HG02973 (cell line): ENCODE results near the gene SMIM45.
"Not testable (repeated sequence)": the region's sequence is repeated elsewhere in the genome, so short reads cannot be mapped to it uniquely, and the experiment has no call there.

Experiments
- ATAC-seq: cut with Tn5 transposase; IDR thresholded peaks from one replicate; pipeline ENCODE4 v1.9.1; 2021; ENCODE audit warnings: moderate library complexity; ENCODE audit not compliant: unreplicated experiment

Gene SMIM45

DNA sequence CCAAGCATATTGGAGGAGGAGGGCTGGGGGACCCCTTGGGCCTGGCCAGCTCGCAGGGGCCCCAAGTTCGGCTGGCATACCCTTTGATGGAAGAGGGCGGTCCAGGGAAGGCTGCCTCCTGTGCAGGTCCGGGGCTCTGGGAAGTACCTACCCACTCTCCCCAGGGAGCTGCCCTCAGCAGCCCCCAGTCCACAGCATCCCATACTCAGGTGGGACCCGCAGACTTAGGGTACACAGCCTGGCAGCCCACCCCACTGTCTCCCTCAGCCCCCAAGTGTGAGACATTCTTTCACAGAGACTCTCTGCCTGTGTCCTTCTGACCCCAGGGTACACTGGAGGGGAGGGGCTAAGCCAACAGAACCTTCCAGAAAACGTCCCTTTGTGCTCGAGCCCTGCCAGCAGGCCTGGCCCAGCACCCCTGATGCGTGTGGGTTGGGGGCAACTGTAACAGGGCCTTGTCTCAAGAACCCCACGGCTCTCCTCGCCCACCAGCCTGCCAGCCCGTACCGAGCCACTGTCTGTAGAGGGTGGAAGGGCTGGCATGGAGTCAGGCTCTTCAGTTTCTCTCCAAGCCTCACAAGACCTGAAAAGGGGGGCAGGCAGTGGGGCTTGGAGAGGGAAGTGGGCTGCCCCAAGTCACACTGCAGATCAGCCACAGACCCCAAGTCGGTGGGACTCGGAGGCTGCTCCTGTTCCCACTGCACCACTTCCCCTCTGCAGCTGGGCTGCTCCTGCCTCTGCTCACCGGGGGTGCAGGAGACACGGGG, 18.4 kb upstream of the SMIM45 start:
- no peak for ATAC-seq

DNA sequence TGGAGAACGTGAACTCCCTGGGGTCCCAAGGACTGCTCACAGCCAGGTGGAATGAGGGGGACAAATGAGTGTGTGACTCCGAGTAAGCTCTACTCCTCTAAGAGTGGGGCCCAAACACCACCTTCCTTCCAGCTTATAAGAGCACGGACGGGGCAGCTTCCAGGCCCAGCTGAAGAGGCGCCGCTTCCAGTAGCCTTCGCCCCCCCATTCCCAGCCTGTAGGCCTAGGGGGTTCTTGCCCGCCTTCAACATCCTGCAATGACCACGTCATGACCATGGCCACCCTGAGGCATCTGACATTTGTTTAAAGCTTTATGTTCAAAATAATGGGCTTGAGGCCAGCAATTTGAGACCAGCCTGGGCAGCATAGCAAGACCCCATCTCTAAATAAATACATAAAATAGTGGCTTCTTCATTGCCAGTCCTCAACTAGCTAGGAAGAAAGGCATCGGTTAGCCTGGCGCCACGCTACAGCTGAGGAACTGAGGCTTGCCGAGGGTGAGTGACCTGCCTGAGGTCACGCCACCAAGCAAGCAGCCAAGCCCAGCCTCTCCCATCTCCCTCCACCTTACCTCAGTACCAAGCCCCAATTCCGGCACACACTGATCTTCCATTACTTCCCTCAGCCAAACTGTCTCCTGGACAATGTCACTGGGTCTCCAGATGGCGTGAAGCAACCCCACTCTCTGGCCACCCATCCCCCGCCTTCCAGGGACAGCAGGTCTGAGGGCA, 17.5 kb upstream of the SMIM45 start:
- ATAC-seq, result no peak

GRCh38 chr22:41935015-41935351, 17.0 kb upstream of the SMIM45 start:
- no peak for ATAC-seq

- no peak for ATAC-seq
Observed at GRCh38 chr22:41935509-41935908, 16.4 kb upstream of the SMIM45 start.

DNA sequence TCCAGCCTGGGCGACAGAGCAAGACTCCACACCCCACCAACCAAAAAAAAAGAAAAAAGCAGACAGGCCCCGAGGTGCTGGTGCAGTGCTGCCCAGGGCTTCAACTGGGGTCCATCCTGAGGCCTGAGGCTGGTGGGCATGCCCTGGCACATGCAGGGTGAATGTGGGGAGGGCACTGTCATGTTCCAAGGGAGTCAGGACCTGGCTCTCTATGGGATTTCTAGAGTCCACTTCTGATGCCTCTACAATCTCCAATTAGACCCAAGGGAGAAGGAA, 15.1 kb upstream of the SMIM45 start:
- ATAC-seq, result no peak

GRCh38 chr22:41939981-41940831, 11.7 kb upstream of the SMIM45 start:
- peak; percentile 53 for ATAC-seq

- ATAC-seq, result peak; percentile 28
Observed at GRCh38 chr22:41940832-41941765, 10.9 kb upstream of the SMIM45 start.

DNA sequence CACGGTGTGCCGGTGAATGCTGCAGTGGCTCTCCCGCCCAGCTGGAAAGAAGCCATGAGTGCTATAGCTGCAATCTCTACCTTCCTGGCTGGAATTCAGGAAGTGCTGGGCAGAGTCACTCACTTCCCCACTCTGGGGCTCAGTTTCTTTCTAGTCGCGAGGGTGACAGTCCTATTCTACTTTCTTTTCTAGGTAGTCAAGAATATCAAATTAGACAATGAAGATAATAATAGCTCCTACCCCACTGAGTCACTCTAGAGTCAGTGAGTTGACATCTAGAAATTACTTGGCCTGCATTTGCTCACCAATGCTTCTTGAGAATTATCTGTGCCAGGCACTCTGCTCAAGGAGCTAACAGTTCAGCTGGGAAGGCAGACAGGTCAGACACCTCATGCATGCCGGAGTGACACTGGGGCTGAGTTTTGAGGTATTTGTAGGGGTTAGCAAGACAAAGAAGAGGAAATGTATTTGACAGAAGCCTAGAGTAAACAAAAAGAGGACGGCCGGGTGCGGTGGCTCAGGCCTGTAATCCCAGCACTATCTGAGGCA, 8.2 kb upstream of the SMIM45 start:
- no peak for ATAC-seq

GRCh38 chr22:41946629-41947423, 5.1 kb upstream of the SMIM45 start, which contains the start of gene CENPM:
TSS of gene CENPM (minus strand) at chr22:41947152. CDS start at chr22:41947076, 76 bp downstream.
- peak; percentile 69 for ATAC-seq

DNA sequence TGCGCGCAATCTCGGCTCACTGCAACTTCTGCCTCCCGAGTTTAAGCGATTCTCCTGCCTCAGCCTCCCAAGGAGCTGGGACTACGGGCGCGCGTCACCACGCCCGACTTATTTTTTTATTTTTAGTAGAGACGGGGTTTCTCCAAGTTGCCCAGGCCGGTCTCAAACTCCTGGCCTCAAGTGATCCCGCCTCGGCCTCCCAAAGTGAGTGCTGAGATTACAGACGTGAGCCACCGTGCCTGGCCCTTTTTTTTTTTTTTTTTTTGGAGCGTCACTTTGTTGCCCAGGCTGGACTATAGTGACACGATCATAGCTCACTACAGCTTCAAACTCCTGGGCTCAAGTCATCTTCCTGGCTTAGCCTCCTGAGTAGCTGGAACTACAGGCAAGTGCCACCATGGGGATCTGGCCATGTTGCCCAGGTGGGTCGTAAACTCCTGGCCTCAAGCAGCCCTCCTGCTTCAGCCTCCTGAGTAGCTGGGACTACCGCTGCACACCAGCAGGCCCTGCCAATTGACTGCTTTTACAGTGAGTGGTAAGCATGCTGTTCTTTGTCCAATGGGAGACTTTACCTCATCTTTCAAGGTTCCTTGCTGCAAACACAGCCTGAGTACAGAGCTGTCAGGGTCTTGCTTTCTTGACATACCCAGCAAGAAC, 4.4 kb upstream of the SMIM45 start:
- no peak for ATAC-seq

DNA sequence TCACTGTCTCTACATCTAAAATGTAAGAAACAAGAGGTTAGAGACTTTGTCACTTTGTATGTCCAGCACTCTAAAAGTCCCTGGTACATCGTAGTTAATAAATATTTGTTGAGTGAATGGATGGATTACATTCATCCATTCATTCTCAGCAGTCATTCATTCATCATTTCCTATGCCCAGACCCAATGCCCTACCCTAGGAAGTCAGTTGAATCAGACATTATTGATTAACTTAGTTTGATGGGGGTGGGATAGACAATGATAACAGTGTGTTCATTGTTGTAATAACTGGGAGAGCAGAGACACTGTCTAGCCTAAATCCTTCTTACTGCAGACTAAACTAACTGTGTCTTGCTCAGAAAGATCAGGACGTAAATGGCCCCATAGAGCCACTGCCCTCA, 3.8 kb upstream of the SMIM45 start:
- no peak for ATAC-seq

GRCh38 chr22:41948928-41949296, 3.0 kb upstream of the SMIM45 start:
- not testable (repeated sequence) for ATAC-seq

DNA sequence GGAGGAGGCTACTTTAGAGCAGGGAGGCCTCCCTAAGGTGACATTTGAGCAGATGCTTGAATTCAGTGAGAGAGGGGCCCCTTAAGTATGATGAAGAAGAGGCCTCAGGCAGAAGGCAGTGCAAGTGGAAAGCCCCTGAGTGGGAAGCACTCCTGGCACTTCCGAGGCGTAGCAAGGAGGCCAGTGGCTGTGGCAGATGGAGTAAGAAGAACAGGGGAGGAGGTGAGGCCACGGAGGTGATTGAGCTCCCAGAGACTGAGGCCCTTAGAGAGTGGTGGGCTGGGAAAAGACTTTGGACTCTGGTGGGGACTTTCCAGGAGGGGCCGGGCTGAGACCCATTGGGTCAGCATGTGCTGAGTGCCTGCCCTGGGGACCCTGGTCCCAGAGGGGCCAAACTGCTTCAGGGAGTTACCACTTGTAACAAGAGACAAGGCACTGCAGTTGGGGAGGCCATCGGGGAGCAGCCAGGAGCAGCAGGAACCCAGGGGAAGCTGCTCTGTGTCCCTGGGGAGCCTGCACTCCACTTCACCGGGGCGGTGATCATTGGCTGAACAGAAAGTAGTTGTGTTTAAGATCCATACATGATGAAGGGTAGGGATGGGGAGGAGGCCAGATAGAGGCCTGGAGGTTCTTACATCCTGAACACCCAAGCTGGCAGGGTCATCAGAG, 2.5 kb upstream of the SMIM45 start:
- ATAC-seq, result no peak

DNA sequence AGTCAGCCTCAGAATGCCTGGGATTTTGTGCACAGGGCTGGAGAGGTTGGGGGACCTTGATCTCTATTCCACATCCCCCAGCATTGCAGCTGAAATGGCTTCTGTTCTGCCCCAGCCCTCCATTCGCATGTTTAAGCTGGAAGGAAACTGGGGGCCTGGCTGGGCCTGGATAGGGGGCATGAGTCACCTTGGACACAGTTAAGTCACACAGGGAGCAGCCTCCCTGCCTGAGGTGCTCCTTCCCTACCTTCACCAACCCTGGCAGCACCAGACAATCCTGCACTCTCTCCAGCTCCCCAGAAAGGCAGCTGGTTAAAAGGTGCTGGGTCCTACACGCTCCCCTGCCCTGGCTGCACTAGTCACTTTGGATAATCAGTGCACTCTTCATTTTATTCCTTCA, 763 bp downstream of the SMIM45 start:
- no peak for ATAC-seq

GRCh38 chr22:41957941-41958556, 6.1 kb downstream of the SMIM45 start:
- no peak for ATAC-seq

GRCh38 chr22:41963453-41964111, 11.6 kb downstream of the SMIM45 start:
- ATAC-seq, result no peak

- no peak for ATAC-seq
Observed at GRCh38 chr22:41964112-41964491, 12.2 kb downstream of the SMIM45 start.

- ATAC-seq, result no peak
Observed at GRCh38 chr22:41966225-41966606, 14.3 kb downstream of the SMIM45 start.
